HUES64 (cell line): ENCODE data around the gene RYR3.
"Not testable (repeated sequence)": the region's sequence is repeated elsewhere in the genome, so short reads cannot be mapped to it uniquely, and the experiment has no call there.

Experiments used
- H3K27ac ChIP-seq: 2 replicates; pipeline ENCODE4 v1.7.0; 2013; ENCODE audit warnings: low read depth, low read length, inconsistent platforms
- H3K27me3 ChIP-seq: 2 replicates; pipeline ENCODE4 v1.6.1; 2013; ENCODE audit warnings: mild to moderate bottlenecking, low read length; ENCODE audit not compliant: insufficient read depth
- H3K36me3 ChIP-seq: 2 replicates; pipeline ENCODE4 v1.6.1; 2013; ENCODE audit warnings: mild to moderate bottlenecking, low read length; ENCODE audit not compliant: insufficient read depth
- H3K4me1 ChIP-seq: 2 replicates; pipeline ENCODE4 v1.6.1; 2013; ENCODE audit warnings: mild to moderate bottlenecking, low read length, moderate library complexity; ENCODE audit not compliant: insufficient read depth
- H3K4me3 ChIP-seq: 2 replicates; pipeline ENCODE4 v1.5.1; 2013; ENCODE audit warnings: mild to moderate bottlenecking, low read length, moderate library complexity
- H3K9ac ChIP-seq: 2 replicates; pipeline ENCODE4 v1.6.1; 2013; ENCODE audit warnings: mild to moderate bottlenecking, low read depth, low read length
- H3K9me3 ChIP-seq: 2 replicates; pipeline ENCODE4 v1.6.1; 2013; ENCODE audit warnings: low read depth, low read length; ENCODE audit not compliant: insufficient read depth
- WGBS: fragments of 150-250, 120-280 bp; methylation state at CpG from one replicate; pipeline ENCODE4 v1.1.7; 2013; ENCODE audit warnings: missing lambda C conversion rate; 5-methylcytosine and 5-hydroxymethylcytosine counted together

RYR3 gene

DNA sequence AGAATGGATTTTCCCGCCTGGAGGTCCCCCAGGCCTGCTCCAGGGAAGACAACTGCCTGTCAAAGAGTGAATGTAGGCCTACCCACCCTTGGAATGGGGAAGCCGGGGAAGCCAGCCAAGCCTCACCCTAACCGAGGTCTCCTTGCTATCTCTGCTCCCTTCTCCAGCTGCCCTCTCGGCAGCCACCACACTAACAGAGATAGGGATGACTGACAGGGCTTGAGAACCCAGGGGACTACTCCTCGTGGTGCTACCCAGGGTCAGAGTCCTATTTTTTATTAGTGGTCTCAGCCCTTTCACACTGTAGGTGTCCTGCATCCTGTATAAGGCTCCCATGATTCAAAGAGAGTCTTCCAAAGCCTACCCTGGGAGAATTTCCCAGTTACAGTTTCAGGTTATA lies 496.9 kb downstream of the RYR3 start:
- no peak overlapping the region for H3K4me3 ChIP-seq
- 89% methylated on average over 5 of the region's 5 CpGs for WGBS
- H3K36me3 ChIP-seq, result no peaks in the 10 kb centered on the region
- H3K27ac ChIP-seq, result no peak overlapping the region
- no peak overlapping the region for H3K9ac ChIP-seq
- no peaks in the 10 kb centered on the region for H3K4me1 ChIP-seq
- H3K27me3 ChIP-seq, result no peaks in the 10 kb centered on the region
- no peaks in the 10 kb centered on the region for H3K9me3 ChIP-seq

- Histone ChIP-seq H3K4me3 (no peak overlapping the region), H3K9ac (no peak overlapping the region), H3K27ac (no peak overlapping the region), H3K27me3 (no peaks in the 10 kb centered on the region), H3K36me3 (no peaks in the 10 kb centered on the region), H3K9me3 (no peaks in the 10 kb centered on the region), H3K4me1 (no peaks in the 10 kb centered on the region)
- WGBS, result 93% methylated on average over 10 of the region's 10 CpGs
Measured at GRCh38 chr15:33808720-33809457, 498.1 kb downstream of the RYR3 start.

- no peak overlapping the region for H3K27ac ChIP-seq
- H3K36me3 ChIP-seq, result no peaks in the 10 kb centered on the region
- no peaks in the 10 kb centered on the region for H3K27me3 ChIP-seq
- WGBS, result 94% methylated on average over 10 of the region's 10 CpGs
- no peaks in the 10 kb centered on the region for H3K4me1 ChIP-seq
- no peak overlapping the region for H3K9ac ChIP-seq
- H3K4me3 ChIP-seq, result no peak overlapping the region
- no peaks in the 10 kb centered on the region for H3K9me3 ChIP-seq
Measured at GRCh38 chr15:33810073-33810595, 499.4 kb downstream of the RYR3 start.

GRCh38 chr15:33810806-33811205 lies 500.0 kb downstream of the RYR3 start:
- no peaks in the 10 kb centered on the region for H3K4me1 ChIP-seq
- H3K27me3 ChIP-seq, result no peaks in the 10 kb centered on the region
- H3K27ac ChIP-seq, result no peak overlapping the region
- no peak overlapping the region for H3K9ac ChIP-seq
- WGBS, result 83% methylated on average over 6 of the region's 6 CpGs
- H3K4me3 ChIP-seq, result no peak overlapping the region
- H3K36me3 ChIP-seq, result no peaks in the 10 kb centered on the region
- H3K9me3 ChIP-seq, result no peaks in the 10 kb centered on the region

- H3K4me3 ChIP-seq, result no peak overlapping the region
- H3K9ac ChIP-seq, result no peak overlapping the region
- no peak overlapping the region for H3K27ac ChIP-seq
- H3K27me3 ChIP-seq, result no peaks in the 10 kb centered on the region
- H3K4me1 ChIP-seq, result no peaks in the 10 kb centered on the region
- no peaks in the 10 kb centered on the region for H3K36me3 ChIP-seq
- 94% methylated on average over 3 of the region's 3 CpGs for WGBS
- no peaks in the 10 kb centered on the region for H3K9me3 ChIP-seq
Measured at GRCh38 chr15:33813891-33814290, 503.1 kb downstream of the RYR3 start.

DNA sequence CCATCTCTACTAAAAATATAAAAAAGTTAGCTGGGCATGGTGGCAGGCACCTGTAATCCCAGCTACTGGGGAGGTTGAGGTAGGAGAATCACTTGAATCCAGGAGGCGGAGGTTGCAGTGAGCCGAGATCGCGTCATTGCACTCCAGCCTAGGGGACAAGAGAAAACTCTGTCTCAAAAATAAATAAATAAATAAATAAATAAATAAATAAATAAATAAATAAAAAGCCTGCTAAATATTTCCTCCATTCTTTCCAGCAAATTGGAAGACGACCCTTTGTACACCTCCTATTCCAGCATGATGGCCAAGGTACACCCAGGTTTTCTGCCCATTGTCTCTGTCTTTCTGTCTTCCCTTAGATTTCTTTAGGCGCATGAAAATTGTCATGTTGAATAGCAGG lies 508.7 kb downstream of the RYR3 start:
- not testable (repeated sequence) for H3K9ac ChIP-seq, H3K36me3 ChIP-seq, H3K27ac ChIP-seq, H3K27me3 ChIP-seq, H3K4me3 ChIP-seq, H3K9me3 ChIP-seq, H3K4me1 ChIP-seq
- 92% methylated on average over 6 of the region's 6 CpGs for WGBS

DNA sequence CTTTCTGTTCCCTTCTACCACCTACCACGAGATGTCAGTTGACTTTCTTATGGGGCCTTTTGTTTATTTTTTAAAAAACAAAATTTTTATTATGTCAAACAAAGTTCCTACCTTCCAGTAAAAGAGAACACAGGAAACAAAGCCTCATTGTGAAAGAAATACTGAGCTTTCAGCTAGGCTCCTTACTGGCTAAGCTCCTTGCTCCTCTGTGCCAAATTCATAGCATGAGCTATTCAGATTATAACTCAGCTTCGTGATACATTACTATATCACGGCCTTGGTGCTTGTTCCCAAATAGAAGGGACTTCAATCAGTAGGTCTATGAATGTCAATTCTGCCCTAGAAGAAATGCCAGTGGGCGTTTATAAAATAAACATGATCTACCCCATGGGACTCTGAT lies 511.7 kb downstream of the RYR3 start:
- Histone ChIP-seq H3K4me1 (no peaks in the 10 kb centered on the region), H3K9me3 (no peaks in the 10 kb centered on the region), H3K36me3 (no peaks in the 10 kb centered on the region), H3K9ac (no peak overlapping the region), H3K27ac (no peak overlapping the region), H3K4me3 (no peak overlapping the region), H3K27me3 (no peaks in the 10 kb centered on the region)
- WGBS, result 89% methylated on average over 4 of the region's 4 CpGs

DNA sequence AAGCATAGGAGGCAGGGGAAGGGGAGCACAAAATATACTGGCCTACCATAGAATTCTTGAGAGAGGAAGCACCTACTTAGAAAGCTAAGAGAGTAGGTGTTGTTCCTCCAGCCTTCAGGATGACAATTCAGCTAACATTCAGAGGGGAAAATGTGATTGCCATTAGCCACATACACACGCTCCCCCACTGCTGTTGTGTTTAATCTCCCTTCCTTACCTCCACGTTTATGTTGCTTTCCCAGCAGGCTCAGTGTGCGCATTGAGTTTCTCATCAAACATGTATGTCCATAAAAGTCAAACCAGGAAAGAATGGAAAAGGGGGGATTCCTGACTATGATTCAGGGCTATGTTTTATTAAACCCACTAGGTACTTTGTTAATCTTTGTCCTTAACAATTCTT lies 512.4 kb downstream of the RYR3 start:
- no peaks in the 10 kb centered on the region for H3K27me3 ChIP-seq
- no peaks in the 10 kb centered on the region for H3K9me3 ChIP-seq
- no peaks in the 10 kb centered on the region for H3K36me3 ChIP-seq
- no peak overlapping the region for H3K9ac ChIP-seq
- no peak overlapping the region for H3K27ac ChIP-seq
- no peaks in the 10 kb centered on the region for H3K4me1 ChIP-seq
- no peak overlapping the region for H3K4me3 ChIP-seq
- WGBS, result 80% methylated on average over 3 of the region's 3 CpGs

GRCh38 chr15:33825453-33825852 lies 514.7 kb downstream of the RYR3 start:
- Histone ChIP-seq H3K9ac (no peak overlapping the region), H3K27ac (no peak overlapping the region), H3K9me3 (no peaks in the 10 kb centered on the region), H3K27me3 (no peaks in the 10 kb centered on the region), H3K36me3 (no peaks in the 10 kb centered on the region), H3K4me1 (no peaks in the 10 kb centered on the region), H3K4me3 (no peak overlapping the region)
- WGBS, result 92% methylated on average over 7 of the region's 8 CpGs

GRCh38 chr15:33826201-33826600 lies 515.4 kb downstream of the RYR3 start:
- Histone ChIP-seq H3K4me1 (no peaks in the 10 kb centered on the region), H3K4me3 (no peak overlapping the region)
- WGBS, result 98% methylated on average over 4 of the region's 4 CpGs

GRCh38 chr15:33830351-33830750 lies 519.6 kb downstream of the RYR3 start:
- peaks cover 11% of the 10 kb centered on the region for H3K4me1 ChIP-seq
- H3K9ac ChIP-seq, result no peak overlapping the region
- H3K27me3 ChIP-seq, result no peaks in the 10 kb centered on the region
- H3K36me3 ChIP-seq, result no peaks in the 10 kb centered on the region
- no peaks in the 10 kb centered on the region for H3K9me3 ChIP-seq
- 93% methylated on average over 2 of the region's 4 CpGs for WGBS
- no peak overlapping the region for H3K27ac ChIP-seq
- H3K4me3 ChIP-seq, result no peak overlapping the region

More at GRCh38 chr15:33826201-33826600, 515.4 kb downstream of the RYR3 start:
- Histone ChIP-seq H3K27ac (no peak overlapping the region), H3K9ac (no peak overlapping the region), H3K9me3 (no peaks in the 10 kb centered on the region), H3K36me3 (no peaks in the 10 kb centered on the region), H3K27me3 (no peaks in the 10 kb centered on the region)

DNA sequence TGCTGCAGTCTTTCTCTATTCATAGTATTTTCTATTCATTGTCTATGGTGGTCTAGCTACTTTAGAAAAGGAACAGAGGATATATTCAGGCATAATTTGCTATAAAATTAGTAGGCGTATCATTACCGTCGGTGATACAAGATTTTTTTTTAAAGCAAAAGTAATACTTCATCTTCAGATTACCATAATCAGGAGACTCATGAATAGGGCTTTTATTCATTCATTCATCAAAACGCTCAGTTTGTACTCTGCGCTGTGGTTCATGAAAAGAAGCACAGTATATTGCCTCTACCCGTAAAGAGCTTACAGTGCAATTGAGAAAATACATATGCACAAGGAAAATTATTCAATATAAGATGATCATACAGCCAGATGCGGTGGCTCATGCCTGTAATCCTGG lies 520.9 kb downstream of the RYR3 start:
- H3K4me3 ChIP-seq, result no peak overlapping the region
- 92% methylated on average over 7 of the region's 7 CpGs for WGBS
- H3K9me3 ChIP-seq, result no peaks in the 10 kb centered on the region
- H3K27me3 ChIP-seq, result no peaks in the 10 kb centered on the region
- H3K4me1 ChIP-seq, result peaks cover 17% of the 10 kb centered on the region
- H3K36me3 ChIP-seq, result no peaks in the 10 kb centered on the region
- no peak overlapping the region for H3K27ac ChIP-seq
- no peak overlapping the region for H3K9ac ChIP-seq
